Stomach (tissue), 4 donors: ENCODE measurements around the gene MMP25.
"Not testable (repeated sequence)": the region's sequence is repeated elsewhere in the genome, so short reads cannot be mapped to it uniquely, and the experiment has no call there.

ENCODE experiments used
- CTCF ChIP-seq, 7 experiments: fragments of 450-650 bp in 4 of 7; fragments of 200-600 bp in 3 of 7; sonication (generic) in 3 of 7; IDR thresholded peaks; one replicate each; pipeline ENCODE4 v1.5.1; 2016 to 2019; ENCODE audit warnings: antibody characterized with exemption in 7 of 7, control low read depth in 2 of 7, mild to moderate bottlenecking in 1 of 7
- EP300 ChIP-seq: sonication (generic); formaldehyde crosslinking; IDR thresholded peaks from one replicate; pipeline ENCODE4 v1.6.1; 2017; ENCODE audit warnings: antibody characterized with exemption
- POLR2A ChIP-seq, 4 donors: fragments of 450-650 bp; IDR thresholded peaks; one replicate each; pipeline ENCODE4 v1.6.1; 2016; ENCODE audit warnings: antibody characterized with exemption in 4 of 4, control low read depth in 2 of 4, mild to moderate bottlenecking in 1 of 4, moderate library complexity in 1 of 4
- POLR2AphosphoS5 ChIP-seq, 3 donors: sonication (generic); formaldehyde crosslinking; IDR thresholded peaks; one replicate each; pipeline ENCODE4 v1.6.1; 2016; ENCODE audit warnings: antibody characterized with exemption in 3 of 3

GRCh38 chr16:3072576-3073263 is 26.4 kb downstream of the MMP25 start:
- not testable (repeated sequence) for TF ChIP-seq CTCF (IDR thresholded peaks at IDR 0.05); POLR2A (IDR thresholded peaks at IDR 0.05); POLR2AphosphoS5 (IDR thresholded peaks at IDR 0.05); EP300
